ENCODE data around the gene AGAP2.

GRCh38 chr12:57760347-57760982, 21.9 kb upstream of the AGAP2 start:
- TF ChIP-seq CTCF (IDR thresholded peaks at IDR 0.05), result no peak
- TF ChIP-seq POLR2A (IDR thresholded peaks at IDR 0.05), result no peak
- no peak for TF ChIP-seq EP300 (IDR thresholded peaks at IDR 0.05)

Measured in tibial nerve (tissue), 4 donors.